ENCODE measurements around the gene ETV6.

The ETV6 gene

DNA sequence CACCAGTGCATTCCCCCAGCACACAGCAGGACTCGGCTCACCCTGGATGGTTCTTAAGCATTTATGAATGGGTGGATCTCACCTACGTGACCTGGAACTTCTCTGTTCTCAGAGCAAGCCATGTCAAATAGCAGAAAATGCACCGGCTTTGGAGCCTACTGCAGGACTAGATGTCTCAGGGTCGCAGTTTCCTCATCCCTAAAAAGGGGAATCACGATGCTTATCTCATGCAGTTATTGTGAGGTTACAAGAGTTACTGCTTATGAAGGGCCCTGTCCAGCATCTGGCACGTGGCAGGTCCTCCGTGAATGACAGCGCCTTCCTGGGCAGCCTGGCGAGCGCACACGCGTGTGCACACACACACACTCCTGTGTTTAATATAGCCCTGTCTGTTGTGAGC is 128.5 kb downstream of the ETV6 start:
- in situ Hi-C loops (cut with HindIII; ENCODE audit: low sequenced_read_pairs): no loop called here
- TF ChIP-seq, protein P1, sequence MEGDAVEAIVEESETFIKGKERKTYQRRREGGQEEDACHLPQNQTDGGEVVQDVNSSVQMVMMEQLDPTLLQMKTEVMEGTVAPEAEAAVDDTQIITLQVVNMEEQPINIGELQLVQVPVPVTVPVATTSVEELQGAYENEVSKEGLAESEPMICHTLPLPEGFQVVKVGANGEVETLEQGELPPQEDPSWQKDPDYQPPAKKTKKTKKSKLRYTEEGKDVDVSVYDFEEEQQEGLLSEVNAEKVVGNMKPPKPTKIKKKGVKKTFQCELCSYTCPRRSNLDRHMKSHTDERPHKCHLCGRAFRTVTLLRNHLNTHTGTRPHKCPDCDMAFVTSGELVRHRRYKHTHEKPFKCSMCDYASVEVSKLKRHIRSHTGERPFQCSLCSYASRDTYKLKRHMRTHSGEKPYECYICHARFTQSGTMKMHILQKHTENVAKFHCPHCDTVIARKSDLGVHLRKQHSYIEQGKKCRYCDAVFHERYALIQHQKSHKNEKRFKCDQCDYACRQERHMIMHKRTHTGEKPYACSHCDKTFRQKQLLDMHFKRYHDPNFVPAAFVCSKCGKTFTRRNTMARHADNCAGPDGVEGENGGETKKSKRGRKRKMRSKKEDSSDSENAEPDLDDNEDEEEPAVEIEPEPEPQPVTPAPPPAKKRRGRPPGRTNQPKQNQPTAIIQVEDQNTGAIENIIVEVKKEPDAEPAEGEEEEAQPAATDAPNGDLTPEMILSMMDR (IDR thresholded peaks at IDR 0.05; ENCODE audit: low read depth, low read length, missing control alignments): no peak

DNA sequence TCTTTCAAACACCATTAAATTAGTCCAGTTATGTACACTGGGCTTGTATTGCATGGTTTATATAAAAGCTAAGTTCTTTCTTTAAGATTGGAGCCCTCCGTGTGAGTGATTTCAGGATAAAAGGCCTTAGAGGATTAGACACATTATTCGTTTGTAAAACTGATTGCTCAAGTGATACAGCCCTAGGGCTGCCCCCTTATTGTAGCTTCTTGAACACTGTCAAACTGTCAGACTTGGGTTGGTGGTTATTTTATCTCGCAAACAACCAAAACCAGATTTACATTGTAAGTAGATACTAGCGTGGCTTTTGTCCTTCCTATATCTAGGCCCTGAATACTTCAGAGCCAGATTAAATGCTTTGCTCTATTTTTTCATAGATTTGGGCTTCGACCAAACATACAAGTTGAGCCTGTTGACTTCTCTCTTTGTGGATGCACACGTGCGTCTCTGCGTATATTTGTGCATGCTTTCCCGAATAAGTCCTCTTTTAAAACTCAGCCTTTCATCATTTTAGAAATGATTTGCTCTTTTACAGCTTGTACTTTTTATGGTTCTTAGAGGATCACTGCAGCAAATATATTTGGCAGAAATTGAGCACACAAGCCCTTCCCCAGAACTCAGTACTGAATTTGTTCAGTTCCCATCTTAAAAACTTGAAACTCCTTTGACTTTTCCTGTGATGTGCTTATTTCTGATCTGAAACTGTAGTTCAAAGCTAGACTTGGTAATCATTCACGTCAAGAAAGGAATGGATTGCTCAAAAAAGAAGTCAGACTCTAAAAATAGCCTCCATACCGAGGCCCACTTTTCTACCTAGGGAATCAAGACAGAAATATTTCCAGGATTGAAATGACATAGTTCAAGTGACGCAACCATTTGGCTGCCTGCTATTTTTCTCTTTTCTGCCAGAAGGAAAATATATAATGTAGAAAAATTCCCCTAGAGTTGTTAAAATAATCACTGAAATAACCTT is 129.5 kb downstream of the ETV6 start:
- TF ChIP-seq, protein P1 (IDR thresholded peaks at IDR 0.05; ENCODE audit: low read depth, low read length, missing control alignments): no peak
- in situ Hi-C loops (cut with HindIII; ENCODE audit: low sequenced_read_pairs): no loop called here
- DNase-seq (ENCODE audit: low read depth): no peak
- H3K4me3 ChIP-seq (ENCODE audit: low read depth, low read length): no peak overlapping the region

More for the DNA sequence above, 128.5 kb downstream of the ETV6 start:
- no peak for DNase-seq (ENCODE audit: low read depth)
- H3K4me3 ChIP-seq (ENCODE audit: low read depth, low read length): no peak overlapping the region

DNA sequence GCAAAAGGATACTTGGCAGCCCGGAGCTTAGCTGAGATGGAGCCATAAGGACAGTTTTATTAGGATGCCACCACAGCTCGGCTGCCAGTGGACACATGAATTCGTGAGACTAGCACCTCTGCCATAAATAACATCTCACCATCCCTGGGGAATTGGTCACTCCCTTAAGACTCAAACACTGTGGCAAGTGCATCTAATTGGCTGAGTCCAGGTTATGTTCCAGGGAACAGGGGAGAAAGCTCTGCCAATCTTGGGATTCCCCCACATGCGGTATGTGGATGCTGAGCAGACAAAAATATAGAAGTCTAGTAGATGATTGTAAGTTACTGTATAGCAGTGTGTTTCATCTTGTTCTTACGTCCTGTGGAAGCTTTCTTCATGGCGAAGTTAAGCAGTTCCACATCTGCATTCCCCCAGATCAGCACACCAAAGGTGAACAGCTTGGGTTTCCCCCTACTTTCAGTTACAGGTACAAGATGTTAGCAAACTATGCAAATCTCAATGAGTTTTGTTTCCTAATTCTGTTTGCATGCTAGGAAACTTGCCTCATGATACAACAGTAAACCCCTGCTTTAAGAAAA is 131.1 kb downstream of the ETV6 start:
- TF ChIP-seq, protein P1 (IDR thresholded peaks at IDR 0.05; ENCODE audit: low read depth, low read length, missing control alignments): no peak
- DNase-seq (ENCODE audit: low read depth): no peak
- no peak overlapping the region for H3K4me3 ChIP-seq (ENCODE audit: low read depth, low read length)
- in situ Hi-C loops (cut with HindIII; ENCODE audit: low sequenced_read_pairs): no loop called here

DNA sequence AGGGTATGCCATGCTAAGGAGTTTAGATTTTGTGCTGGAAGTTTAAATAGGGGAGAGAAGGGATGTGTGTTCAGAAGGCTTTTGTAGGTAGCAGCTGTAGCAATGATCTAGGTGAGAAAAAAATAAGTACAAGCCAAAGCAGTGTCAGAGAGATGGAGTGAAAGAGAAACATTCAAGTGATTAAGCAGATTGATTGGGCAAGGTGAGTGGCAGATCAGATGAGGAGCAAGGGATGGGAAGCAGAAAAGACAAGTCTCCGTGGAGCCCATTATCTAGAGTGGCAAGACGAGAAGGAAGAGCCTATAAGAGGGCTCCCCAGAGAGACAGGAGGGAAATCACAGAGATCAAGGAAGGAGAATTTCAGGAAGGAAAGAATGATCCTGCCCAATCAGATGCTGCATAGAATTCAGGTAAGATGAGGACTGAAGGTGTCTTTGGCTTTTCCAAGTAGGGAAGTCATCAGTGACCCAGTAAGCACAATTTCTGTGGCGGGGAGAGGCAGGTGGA is 133.5 kb downstream of the ETV6 start:
- TF ChIP-seq, protein P1 (IDR thresholded peaks at IDR 0.05; ENCODE audit: low read depth, low read length, missing control alignments): no peak
- DNase-seq (ENCODE audit: low read depth): no peak
- H3K4me3 ChIP-seq (ENCODE audit: low read depth, low read length): no peak overlapping the region
- in situ Hi-C loops (cut with HindIII; ENCODE audit: low sequenced_read_pairs): no loop called here

DNA sequence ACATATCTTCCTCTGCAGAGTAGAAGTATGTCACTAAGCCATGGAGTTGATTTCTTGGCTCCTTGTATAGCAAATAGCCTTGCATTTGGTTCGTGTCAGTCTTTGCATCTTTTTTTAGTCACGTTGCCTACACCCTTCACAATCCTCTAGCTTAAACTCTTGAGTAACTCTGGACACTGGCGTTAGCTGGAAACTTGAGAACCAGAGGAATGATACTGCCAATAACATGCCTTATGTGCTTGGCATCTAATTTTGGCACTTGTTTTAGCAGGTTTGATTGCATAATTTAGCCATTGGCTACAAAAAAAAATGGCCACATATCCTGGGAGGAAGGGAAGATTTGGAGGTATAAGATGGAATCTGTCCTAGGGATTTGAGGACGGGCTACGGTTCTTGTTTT is 136.2 kb downstream of the ETV6 start:
- H3K4me3 ChIP-seq (ENCODE audit: low read depth, low read length): no peak overlapping the region
- in situ Hi-C loops (cut with HindIII; ENCODE audit: low sequenced_read_pairs): no loop called here
- DNase-seq (ENCODE audit: low read depth): no peak
- TF ChIP-seq, protein P1 (IDR thresholded peaks at IDR 0.05; ENCODE audit: low read depth, low read length, missing control alignments): no peak

DNA sequence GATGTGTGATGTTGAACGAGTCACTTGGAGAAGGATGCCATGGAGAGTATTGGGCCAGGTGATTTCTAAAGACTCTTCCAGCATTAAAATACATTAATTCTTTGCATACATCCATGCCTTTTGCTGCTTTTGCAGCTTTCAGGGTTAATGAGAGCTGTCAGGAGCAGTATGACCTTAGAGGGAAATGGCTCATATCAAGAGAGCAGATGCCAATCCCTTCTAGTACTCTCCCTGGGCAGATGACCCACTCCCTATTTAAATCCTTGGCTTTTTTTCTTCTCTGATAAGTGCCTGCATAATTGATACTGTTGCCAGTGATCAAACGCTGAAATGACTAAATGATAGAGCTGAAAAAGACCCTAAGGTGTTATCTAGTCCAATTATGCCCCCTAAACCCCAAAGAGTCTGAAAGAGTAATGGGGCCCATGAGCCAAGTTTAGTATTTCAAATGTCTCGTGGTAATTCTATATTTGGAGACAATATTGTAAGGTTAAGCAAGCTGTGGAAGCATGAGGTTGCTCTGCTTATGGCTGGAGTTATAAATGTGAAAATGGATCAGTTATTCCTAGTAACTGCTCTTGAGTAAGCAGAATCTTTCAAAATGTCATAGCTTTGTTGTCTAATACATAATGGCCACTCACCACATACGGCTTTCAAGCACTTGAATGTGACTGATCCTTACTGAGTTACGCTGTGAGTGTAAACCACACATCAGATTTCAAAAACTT is 137.3 kb downstream of the ETV6 start:
- in situ Hi-C loops (cut with HindIII; ENCODE audit: low sequenced_read_pairs): no loop called here
- DNase-seq (ENCODE audit: low read depth): no peak
- H3K4me3 ChIP-seq (ENCODE audit: low read depth, low read length): no peak overlapping the region
- TF ChIP-seq, protein P1 (IDR thresholded peaks at IDR 0.05; ENCODE audit: low read depth, low read length, missing control alignments): no peak

Data from astrocyte of the cerebellum (primary cell).